ENCODE results near the gene SRPK3. TPM values are rescaled to one million over a fixed set of nuclear protein-coding genes. Genes with fewer than 3 reads are reported as not detected.
"Not testable (repeated sequence)": the region's sequence is repeated elsewhere in the genome, so short reads cannot be mapped to it uniquely, and the experiment has no call there.

The SRPK3 gene
- 1.1 TPM for total RNA-seq

GRCh38 chrX:153780678-153781427 lies at the start of gene SRPK3:
Gene SRPK3 (plus strand): TSS chrX:153781041. CDS start chrX:153781087, 46 bp downstream.
- no peak for DNase-seq (ENCODE audit: low spot score)
- intact Hi-C loops (cut with DNase I) = loop anchor here (5.0 kb wide), 1 partner anchor 181 kb away; no protein-coding TSS in a partner anchor
- ATAC-seq = no peak

- DNase-seq (ENCODE audit: low spot score) (no peak), ATAC-seq (no peak)
- intact Hi-C loops (cut with DNase I) = no loop called here
These were observed 49.6 kb upstream of the SRPK3 start for GRCh38 chrX:153731117-153731844.

- intact Hi-C loops (cut with DNase I) = no loop called here
- ATAC-seq (no peak), DNase-seq (ENCODE audit: low spot score) (no peak)
These were observed 49.0 kb upstream of the SRPK3 start for GRCh38 chrX:153731845-153732215.

GRCh38 chrX:153732401-153732800 lies 48.4 kb upstream of the SRPK3 start:
- DNase-seq (ENCODE audit: low spot score) (no peak), ATAC-seq (no peak)
- intact Hi-C loops (cut with DNase I) = no loop called here

- DNase-seq (ENCODE audit: low spot score) (peak; percentile 50), ATAC-seq (no peak)
- intact Hi-C loops (cut with DNase I) = no loop called here
These were observed 47.1 kb upstream of the SRPK3 start for GRCh38 chrX:153733651-153734240.

- DNase-seq (ENCODE audit: low spot score) (no peak), ATAC-seq (no peak)
- intact Hi-C loops (cut with DNase I) = no loop called here
These were observed 46.0 kb upstream of the SRPK3 start for GRCh38 chrX:153734871-153735270.

- DNase-seq (ENCODE audit: low spot score) (no peak), ATAC-seq (no peak)
- intact Hi-C loops (cut with DNase I) = no loop called here
These were observed 45.6 kb upstream of the SRPK3 start for GRCh38 chrX:153735274-153735673.

GRCh38 chrX:153736071-153736820 lies 44.6 kb upstream of the SRPK3 start:
- no peak for ATAC-seq
- intact Hi-C loops (cut with DNase I) = no loop called here

GRCh38 chrX:153736871-153737441 lies 43.9 kb upstream of the SRPK3 start:
- DNase-seq (ENCODE audit: low spot score) = no peak
- ATAC-seq = no peak
- intact Hi-C loops (cut with DNase I) = no loop called here

More at GRCh38 chrX:153736071-153736820, 44.6 kb upstream of the SRPK3 start:
- no peak for DNase-seq (ENCODE audit: low spot score)

- ATAC-seq (no peak), DNase-seq (ENCODE audit: low spot score) (no peak)
- intact Hi-C loops (cut with DNase I) = no loop called here
These were observed 42.7 kb upstream of the SRPK3 start for GRCh38 chrX:153738056-153738605.

GRCh38 chrX:153739754-153740486 lies 40.9 kb upstream of the SRPK3 start:
- peak; percentile 14 for ATAC-seq

GRCh38 chrX:153740631-153741222 lies 40.1 kb upstream of the SRPK3 start:
- ATAC-seq (no peak), DNase-seq (ENCODE audit: low spot score) (no peak)
- intact Hi-C loops (cut with DNase I) = no loop called here

More at GRCh38 chrX:153739754-153740486, 40.9 kb upstream of the SRPK3 start:
- intact Hi-C loops (cut with DNase I) = no loop called here
- no peak for DNase-seq (ENCODE audit: low spot score)

GRCh38 chrX:153741446-153741845 lies 39.4 kb upstream of the SRPK3 start:
- DNase-seq (ENCODE audit: low spot score) (no peak), ATAC-seq (no peak)
- intact Hi-C loops (cut with DNase I) = no loop called here

- DNase-seq (ENCODE audit: low spot score); intact Hi-C loops (cut with DNase I); ATAC-seq: not testable (repeated sequence)
These were observed 38.7 kb upstream of the SRPK3 start for GRCh38 chrX:153742111-153742510.

GRCh38 chrX:153742796-153743467 lies 37.9 kb upstream of the SRPK3 start:
- DNase-seq (ENCODE audit: low spot score); intact Hi-C loops (cut with DNase I); ATAC-seq: not testable (repeated sequence)

- intact Hi-C loops (cut with DNase I) = not testable (repeated sequence)
- ATAC-seq (peak; percentile 62), DNase-seq (ENCODE audit: low spot score) (peak; percentile 76)
These were observed 37.2 kb upstream of the SRPK3 start for GRCh38 chrX:153743468-153744209.
